WTC11 (cell line): ENCODE data around the gene PALB2. TPM values are rescaled to one million over a fixed set of nuclear protein-coding genes. Genes with fewer than 3 reads are reported as not detected.

Experiments used
- ATAC-seq: fragments of 200-7000 bp; cut with Tn5 transposase; 2 replicates; pipeline ENCODE4 v1.10.0; 2021; ENCODE audit warnings: mild to moderate bottlenecking, moderate library complexity
- CTCF ChIA-PET: fragments of 300-600 bp; sonication (Branson Sonifier 250); formaldehyde crosslinking; loops from one replicate; lab custom pipeline; 2021; ENCODE audit warnings: antibody characterized with exemption; lab: Charles Lee
- POLR2A ChIA-PET: fragments of 350-600 bp; sonication (Branson Sonifier 250); formaldehyde crosslinking; loops from one replicate; lab custom pipeline; 2021; ENCODE audit warnings: antibody characterized with exemption; lab: Charles Lee
- DNase-seq: peaks from one replicate; pipeline ENCODE4 v3.0.0; 2021; ENCODE audit warnings: low spot score
- H3K27ac Mint-ChIP-seq: 2 replicates; pipeline ENCODE4 v1.8.0; 2021; ENCODE audit warnings: mixed read lengths
- H3K27me3 Mint-ChIP-seq: 2 replicates; pipeline ENCODE4 v1.8.0; 2021; ENCODE audit warnings: low read depth, mild to moderate bottlenecking, moderate library complexity, mixed read lengths
- H3K36me3 Mint-ChIP-seq: 2 replicates; pipeline ENCODE4 v1.8.0; 2021; ENCODE audit warnings: mixed read lengths
- H3K4me1 Mint-ChIP-seq: 2 replicates; pipeline ENCODE4 v1.8.0; 2022; ENCODE audit warnings: mixed read lengths
- H3K4me3 Mint-ChIP-seq: 2 replicates; pipeline ENCODE4 v1.8.0; 2021; ENCODE audit warnings: mild to moderate bottlenecking, moderate library complexity, mixed read lengths
- H3K9me3 Mint-ChIP-seq: 2 replicates; pipeline ENCODE4 v1.8.0; 2021; ENCODE audit warnings: mixed read lengths
- ATF1 ChIP-seq: sonication (generic); formaldehyde crosslinking; IDR thresholded peaks from 2 replicates; pipeline ENCODE4 v1.8.1; 2023; ENCODE audit warnings: mild to moderate bottlenecking, moderate library complexity, missing genetic modification reagents
- ATF2 ChIP-seq: sonication (generic); formaldehyde crosslinking; IDR thresholded peaks from 2 replicates; pipeline ENCODE4 v1.8.1; 2022; ENCODE audit warnings: low read depth, missing genetic modification reagents, borderline replicate concordance
- ATF6 ChIP-seq: sonication (generic); formaldehyde crosslinking; IDR thresholded peaks from 2 replicates; pipeline ENCODE4 v1.8.1; 2023; ENCODE audit warnings: mild to moderate bottlenecking, missing genetic modification reagents
- CREB1 ChIP-seq: sonication (generic); formaldehyde crosslinking; IDR thresholded peaks from 2 replicates; pipeline ENCODE4 v1.8.0; 2023; ENCODE audit warnings: mild to moderate bottlenecking, missing genetic modification reagents
- E2F4 ChIP-seq: sonication (generic); formaldehyde crosslinking; IDR thresholded peaks from 2 replicates; pipeline ENCODE4 v1.8.1; 2022; ENCODE audit warnings: low read depth, mild to moderate bottlenecking, moderate library complexity, missing genetic modification reagents, borderline replicate concordance
- FOXK1 ChIP-seq: sonication (generic); formaldehyde crosslinking; IDR thresholded peaks from 2 replicates; pipeline ENCODE4 v1.8.0; 2022; ENCODE audit warnings: mild to moderate bottlenecking, moderate library complexity, missing genetic modification reagents
- JAZF1 ChIP-seq: fragments of 250-450 bp; sonication (Bioruptor Pico); IDR thresholded peaks from 2 replicates; pipeline ENCODE4 v1.9.0; 2021; ENCODE audit warnings: moderate library complexity, mild to moderate bottlenecking, inconsistent platforms
- MXD4 ChIP-seq: fragments of 250-450 bp; sonication (Bioruptor Pico); IDR thresholded peaks from 2 replicates; pipeline ENCODE4 v1.8.0; 2021; ENCODE audit warnings: mild to moderate bottlenecking, moderate library complexity, borderline replicate concordance
- NFE2L1 ChIP-seq: sonication (generic); formaldehyde crosslinking; IDR thresholded peaks from 2 replicates; pipeline ENCODE4 v1.8.1; 2023; ENCODE audit warnings: missing genetic modification reagents
- NFYB ChIP-seq: sonication (generic); formaldehyde crosslinking; conservative IDR thresholded peaks from 2 replicates; pipeline ENCODE4 v1.8.0; 2022; ENCODE audit warnings: low read depth, missing genetic modification reagents
- NR2C2 ChIP-seq: sonication (generic); formaldehyde crosslinking; IDR thresholded peaks from 2 replicates; pipeline ENCODE4 v1.8.0; 2022; ENCODE audit warnings: mild to moderate bottlenecking, missing genetic modification reagents
- OVOL2 ChIP-seq: fragments of 250-450 bp; sonication (Bioruptor Pico); IDR thresholded peaks from 2 replicates; pipeline ENCODE4 v1.9.0; 2021; ENCODE audit warnings: mild to moderate bottlenecking, borderline replicate concordance
- PREB ChIP-seq: sonication (generic); formaldehyde crosslinking; IDR thresholded peaks from 2 replicates; pipeline ENCODE4 v1.8.1; 2022; ENCODE audit warnings: mild to moderate bottlenecking, missing genetic modification reagents, moderate library complexity, borderline replicate concordance
- SP1 ChIP-seq: sonication (generic); formaldehyde crosslinking; conservative IDR thresholded peaks from 2 replicates; pipeline ENCODE4 v1.8.1; 2022; ENCODE audit warnings: missing genetic modification reagents
- TCF7 ChIP-seq: sonication (generic); formaldehyde crosslinking; IDR thresholded peaks from 2 replicates; pipeline ENCODE4 v1.8.0; 2022; ENCODE audit warnings: mild to moderate bottlenecking, low read depth, missing genetic modification reagents, moderate library complexity
- TP53 ChIP-seq: sonication (generic); formaldehyde crosslinking; IDR thresholded peaks from 2 replicates; pipeline ENCODE4 v1.8.1; 2023; ENCODE audit warnings: mild to moderate bottlenecking, missing genetic modification reagents
- USF1 ChIP-seq: sonication (generic); formaldehyde crosslinking; IDR thresholded peaks from 2 replicates; pipeline ENCODE4 v1.8.0; 2022; ENCODE audit warnings: mild to moderate bottlenecking, missing genetic modification reagents
- ZBTB43 ChIP-seq: sonication (generic); formaldehyde crosslinking; IDR thresholded peaks from 2 replicates; pipeline ENCODE4 v1.8.1; 2023; ENCODE audit warnings: mild to moderate bottlenecking, missing genetic modification reagents
- ZNF416 ChIP-seq: fragments of 250-450 bp; sonication (Bioruptor Pico); IDR thresholded peaks from 2 replicates; pipeline ENCODE4 v1.9.0; 2021; ENCODE audit warnings: mild to moderate bottlenecking, inconsistent platforms
- ZNF671 ChIP-seq: fragments of 250-450 bp; sonication (Bioruptor Pico); IDR thresholded peaks from 2 replicates; pipeline ENCODE4 v1.8.0; 2021; ENCODE audit warnings: mild to moderate bottlenecking
- total RNA-seq: library from RNA; stranded (reverse); gene quantifications from 3 replicates; pipeline ENCODE4 v1.2.3, GENCODE V29; 2021

Gene PALB2
- total RNA-seq, 1 experiment from 2014 or later: 32.1 TPM

GRCh38 chr16:23668873-23669272 is 27.8 kb upstream of the PALB2 start (continued):
- TF ChIP-seq E2F4 (CRISPR knock-in tag): no peak

GRCh38 chr16:23668225-23668624 is 27.1 kb upstream of the PALB2 start:
- TF ChIP-seq ATF2 (no peak), ZBTB43 (no peak), OVOL2 (CRISPR knock-in tag) (no peak), ZNF416 (CRISPR knock-in tag) (no peak), FOXK1 (CRISPR knock-in tag) (no peak), ZNF671 (CRISPR knock-in tag) (no peak), TP53 (no peak), JAZF1 (CRISPR knock-in tag) (no peak), NFE2L1 (CRISPR knock-in tag) (no peak), ATF1 (CRISPR knock-in tag) (no peak), NR2C2 (no peak), TCF7 (no peak), MXD4 (no peak), SP1 (CRISPR knock-in tag) (no peak), CREB1 (CRISPR knock-in tag) (no peak), USF1 (CRISPR knock-in tag) (no peak), PREB (CRISPR knock-in tag) (no peak), NFYB (CRISPR knock-in tag) (no peak), ATF6 (CRISPR knock-in tag) (no peak)
- H3K9me3 Mint-ChIP-seq: no peaks in the 10 kb centered on the region
- H3K27ac Mint-ChIP-seq: no peak overlapping the region
- H3K36me3 Mint-ChIP-seq: peaks cover 49% of the 10 kb centered on the region
- ChIA-PET POLR2A (no interaction called here), CTCF (no interaction called here)
- no peak for DNase-seq
- no peak overlapping the region for H3K4me3 Mint-ChIP-seq
- ATAC-seq: no peak
- no peaks in the 10 kb centered on the region for H3K27me3 Mint-ChIP-seq
- H3K4me1 Mint-ChIP-seq: no peaks in the 10 kb centered on the region
